Measurements from ENCODE around the gene SULT1C4. TPM values are rescaled to one million over a fixed set of nuclear protein-coding genes. Genes with fewer than 3 reads are reported as not detected.
"Not testable (repeated sequence)": the region's sequence is repeated elsewhere in the genome, so short reads cannot be mapped to it uniquely, and the experiment has no call there.

The SULT1C4 gene
- total RNA-seq, 2 experiments from 2014 or later, result not detected

GRCh38 chr2:108423067-108423466 lies 45.3 kb downstream of the SULT1C4 start:
- no peak overlapping the region for H3K4me3 ChIP-seq (ENCODE audit: low read depth, low read length, poor library complexity, severe bottlenecking)
- no peak overlapping the region for H2AFZ ChIP-seq (ENCODE audit: low read length)
- POLR2A ChIA-PET, result no interaction called here
- CTCF ChIA-PET (ENCODE audit: unreplicated experiment), result no interaction called here
- no peaks in the 10 kb centered on the region for H3K9me2 ChIP-seq (ENCODE audit: insufficient read depth, low read length)
- no peaks in the 10 kb centered on the region for H3K4me1 ChIP-seq (ENCODE audit: insufficient read depth, low read length, poor library complexity, severe bottlenecking)
- H3K79me2 ChIP-seq (ENCODE audit: insufficient read depth, low read depth, low read length), result no peaks in the 10 kb centered on the region
- intact Hi-C loops (cut with micrococcal nuclease; ENCODE audit: unreplicated experiment), result no loop called here
- H4K20me1 ChIP-seq (ENCODE audit: insufficient read depth, low read length), result no peaks in the 10 kb centered on the region
- H3K9me3 ChIP-seq (ENCODE audit: low read length), result no peaks in the 10 kb centered on the region
- no TSS peak for BruUV-seq (replicated peaks)
- no peak overlapping the region for H3K4me2 ChIP-seq (ENCODE audit: low read length)
- TF ChIP-seq CTCF (conservative IDR thresholded peaks at IDR 0.05; ENCODE audit: low read length) (no peak), EZH2phosphoT487 (IDR thresholded peaks at IDR 0.05; ENCODE audit: borderline replicate concordance, low read depth, low read length) (no peak)
- no peaks in the 10 kb centered on the region for H3K36me3 ChIP-seq (ENCODE audit: insufficient read depth, low read length)
- H3K27ac ChIP-seq (ENCODE audit: low read depth, low read length, poor library complexity, severe bottlenecking), result no peak overlapping the region
- DNase-seq (ENCODE audit: low spot score), result no peak

GRCh38 chr2:108423502-108424251 lies 45.9 kb downstream of the SULT1C4 start:
- H3K4me1 ChIP-seq (ENCODE audit: insufficient read depth, low read length, poor library complexity, severe bottlenecking), result no peaks in the 10 kb centered on the region
- H3K27ac ChIP-seq (ENCODE audit: low read depth, low read length, poor library complexity, severe bottlenecking), result no peak overlapping the region
- BruUV-seq (replicated peaks), result no TSS peak
- ChIA-PET CTCF (ENCODE audit: unreplicated experiment) (no interaction called here), POLR2A (no interaction called here)
- no peak overlapping the region for H3K4me2 ChIP-seq (ENCODE audit: low read length)
- H4K20me1 ChIP-seq (ENCODE audit: insufficient read depth, low read length), result no peaks in the 10 kb centered on the region
- intact Hi-C loops (cut with micrococcal nuclease; ENCODE audit: unreplicated experiment), result no loop called here
- no peaks in the 10 kb centered on the region for H3K36me3 ChIP-seq (ENCODE audit: insufficient read depth, low read length)
- no peaks in the 10 kb centered on the region for H3K9me3 ChIP-seq (ENCODE audit: low read length)
- H3K9me2 ChIP-seq (ENCODE audit: insufficient read depth, low read length), result no peaks in the 10 kb centered on the region
- H2AFZ ChIP-seq (ENCODE audit: low read length), result no peak overlapping the region
- H3K79me2 ChIP-seq (ENCODE audit: insufficient read depth, low read depth, low read length), result no peaks in the 10 kb centered on the region
- TF ChIP-seq EZH2phosphoT487 (IDR thresholded peaks at IDR 0.05; ENCODE audit: borderline replicate concordance, low read depth, low read length) (no peak), CTCF (conservative IDR thresholded peaks at IDR 0.05; ENCODE audit: low read length) (no peak)
- H3K4me3 ChIP-seq (ENCODE audit: low read depth, low read length, poor library complexity, severe bottlenecking), result no peak overlapping the region
- DNase-seq (ENCODE audit: low spot score), result no peak

GRCh38 chr2:108428286-108429009 lies 50.7 kb downstream of the SULT1C4 start:
- H3K4me2 ChIP-seq (ENCODE audit: low read length), result no peak overlapping the region
- H4K20me1 ChIP-seq (ENCODE audit: insufficient read depth, low read length), result no peaks in the 10 kb centered on the region
- no peaks in the 10 kb centered on the region for H3K36me3 ChIP-seq (ENCODE audit: insufficient read depth, low read length)
- ChIA-PET POLR2A (interaction anchor here (0.5 to 1.1 kb wide), 2 partner anchors 9 to 156 kb away, joined by 4 to 5 read pairs; no protein-coding TSS in a partner anchor), CTCF (ENCODE audit: unreplicated experiment) (no interaction called here)
- no peak overlapping the region for H2AFZ ChIP-seq (ENCODE audit: low read length)
- intact Hi-C loops (cut with micrococcal nuclease; ENCODE audit: unreplicated experiment), result no loop called here
- H3K4me1 ChIP-seq (ENCODE audit: insufficient read depth, low read length, poor library complexity, severe bottlenecking), result no peaks in the 10 kb centered on the region
- no peak overlapping the region for H3K27ac ChIP-seq (ENCODE audit: low read depth, low read length, poor library complexity, severe bottlenecking)
- DNase-seq (ENCODE audit: low spot score), result no peak
- no TSS peak for BruUV-seq (replicated peaks)
- H3K9me2 ChIP-seq (ENCODE audit: insufficient read depth, low read length), result no peaks in the 10 kb centered on the region
- no peak for TF ChIP-seq CTCF (conservative IDR thresholded peaks at IDR 0.05; ENCODE audit: low read length)
- no peak for TF ChIP-seq EZH2phosphoT487 (IDR thresholded peaks at IDR 0.05; ENCODE audit: borderline replicate concordance, low read depth, low read length)
- no peaks in the 10 kb centered on the region for H3K9me3 ChIP-seq (ENCODE audit: low read length)
- H3K79me2 ChIP-seq (ENCODE audit: insufficient read depth, low read depth, low read length), result no peaks in the 10 kb centered on the region
- H3K4me3 ChIP-seq (ENCODE audit: low read depth, low read length, poor library complexity, severe bottlenecking), result no peak overlapping the region

- H2AFZ ChIP-seq (ENCODE audit: low read length); intact Hi-C loops (cut with micrococcal nuclease; ENCODE audit: unreplicated experiment); H3K9me2 ChIP-seq (ENCODE audit: insufficient read depth, low read length); H3K27ac ChIP-seq (ENCODE audit: low read depth, low read length, poor library complexity, severe bottlenecking); CTCF ChIA-PET (ENCODE audit: unreplicated experiment); H3K79me2 ChIP-seq (ENCODE audit: insufficient read depth, low read depth, low read length); POLR2A ChIA-PET; H3K36me3 ChIP-seq (ENCODE audit: insufficient read depth, low read length); BruUV-seq (replicated peaks); H4K20me1 ChIP-seq (ENCODE audit: insufficient read depth, low read length); H3K4me3 ChIP-seq (ENCODE audit: low read depth, low read length, poor library complexity, severe bottlenecking); H3K4me1 ChIP-seq (ENCODE audit: insufficient read depth, low read length, poor library complexity, severe bottlenecking); DNase-seq (ENCODE audit: low spot score); H3K4me2 ChIP-seq (ENCODE audit: low read length); H3K9me3 ChIP-seq (ENCODE audit: low read length): not testable (repeated sequence)
These were observed 57.8 kb downstream of the SULT1C4 start for GRCh38 chr2:108435578-108435977.
